ELF-1 (cell line): ENCODE measurements around the gene IQCH.

Experiments used
- DNase-seq: peaks from one replicate; pipeline ENCODE4 v3.0.0-alpha.2; 2016; ENCODE audit warnings: low read depth, low spot score

IQCH gene

DNA sequence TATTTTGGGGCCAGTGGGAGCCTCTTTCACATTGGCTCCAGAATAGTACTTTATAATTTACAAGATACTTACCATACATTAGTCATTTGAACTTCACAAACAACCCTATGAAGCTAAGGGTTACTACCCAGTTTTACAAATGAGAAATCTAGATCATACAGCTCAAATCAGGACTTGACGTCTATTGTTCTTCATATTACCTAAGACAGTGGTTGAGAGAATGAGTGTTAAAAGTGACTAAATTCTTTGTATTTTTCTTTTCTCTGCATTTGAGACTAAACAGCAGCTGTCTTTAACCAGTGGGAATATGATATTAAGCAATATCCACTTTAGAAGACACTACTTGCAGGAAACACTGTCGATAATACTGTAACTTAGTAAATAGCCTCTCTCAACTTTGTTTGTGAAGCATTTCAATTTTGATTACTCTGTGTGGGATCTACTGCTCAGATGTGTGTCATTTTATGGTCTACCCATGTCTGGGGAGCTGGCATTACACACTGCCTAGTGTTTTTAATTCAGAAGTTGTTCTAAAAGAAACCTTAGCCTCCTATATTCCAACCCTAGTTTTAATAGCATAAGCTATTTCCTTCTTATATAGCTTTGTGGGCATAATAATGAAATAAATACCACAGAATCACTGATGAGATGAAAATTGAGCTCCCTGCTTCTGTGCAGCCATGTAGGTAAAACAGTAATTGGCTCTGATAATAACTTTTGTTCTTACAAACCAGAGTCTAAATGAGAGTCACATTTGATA is 45.9 kb downstream of the IQCH start:
- no peak for DNase-seq

DNA sequence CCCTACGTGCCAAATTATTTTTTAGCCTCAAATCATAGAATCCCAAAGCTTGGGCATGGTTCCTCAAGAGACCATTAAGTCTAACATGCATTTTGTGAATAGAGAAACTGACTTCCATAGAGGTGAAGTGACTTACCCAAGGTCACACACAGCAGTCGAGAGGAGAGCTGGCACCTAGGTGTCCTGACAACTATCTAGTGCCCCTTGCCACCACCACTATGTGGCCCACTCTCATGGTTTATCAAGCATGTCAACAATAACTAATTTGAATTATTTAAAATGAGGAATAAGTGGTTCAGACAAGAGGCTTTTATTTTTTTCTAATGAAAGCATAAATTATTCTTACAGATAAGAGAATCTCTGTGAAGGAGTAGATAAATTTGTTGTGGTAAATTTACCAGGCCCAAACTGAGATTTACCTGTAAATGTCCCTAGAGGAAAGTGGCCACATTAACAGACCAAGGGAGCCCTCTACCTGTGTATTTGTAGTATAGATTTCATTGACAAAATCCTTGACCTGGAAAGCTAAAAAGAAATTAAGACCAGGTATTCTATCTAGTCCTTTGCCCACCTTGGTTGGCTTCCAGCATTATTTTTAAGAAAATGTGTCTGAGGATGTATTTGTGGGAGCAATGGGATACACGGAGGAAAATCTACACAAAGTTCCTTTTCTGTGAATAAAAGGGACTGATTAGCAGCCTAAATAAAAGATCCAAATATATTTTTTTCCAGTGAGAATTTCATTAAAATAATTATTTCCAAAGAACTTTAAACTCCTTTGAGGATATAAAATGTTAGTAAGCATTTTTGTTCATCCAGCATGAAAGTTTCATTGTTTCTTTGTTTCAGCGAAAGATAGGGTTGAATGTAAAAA is 49.1 kb downstream of the IQCH start:
- no peak for DNase-seq

DNA sequence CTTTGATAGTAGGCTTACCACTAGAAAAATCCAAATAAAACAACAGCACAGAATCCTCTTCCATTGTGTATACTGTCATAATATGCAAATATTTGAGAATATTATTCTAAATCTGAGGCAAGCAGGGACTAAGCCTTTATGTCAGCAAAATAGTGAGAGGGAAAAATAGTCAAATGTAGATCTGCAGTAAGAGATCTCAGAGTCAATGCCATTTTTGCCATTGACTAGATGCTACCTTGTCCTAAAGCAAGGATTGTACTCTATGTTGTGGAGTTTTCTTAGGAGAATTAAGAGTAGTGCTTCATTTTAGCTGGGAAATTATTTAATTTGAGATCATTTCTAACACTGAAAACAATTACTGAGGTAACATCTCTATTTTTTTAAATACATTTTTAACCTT is 50.2 kb downstream of the IQCH start:
- DNase-seq, result no peak

DNA sequence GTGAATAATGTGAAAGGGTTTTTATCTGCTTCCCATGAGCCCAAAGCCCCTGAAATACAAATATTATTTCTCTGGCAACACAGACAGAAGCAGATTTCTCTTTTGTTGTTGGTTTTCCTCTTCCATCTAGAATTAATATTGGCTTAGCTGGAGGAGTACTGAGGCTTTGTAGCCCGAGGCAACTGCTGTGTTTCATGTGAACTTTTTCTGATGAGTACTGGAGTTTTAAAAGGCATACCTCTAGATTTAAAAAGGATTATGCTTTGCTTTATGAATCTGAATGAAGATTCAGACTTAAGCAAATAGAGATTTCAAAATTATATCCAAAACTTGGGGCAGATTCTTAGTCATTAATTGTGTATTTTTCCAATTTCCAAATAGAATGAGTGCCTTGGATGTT is 50.9 kb downstream of the IQCH start:
- no peak for DNase-seq

DNA sequence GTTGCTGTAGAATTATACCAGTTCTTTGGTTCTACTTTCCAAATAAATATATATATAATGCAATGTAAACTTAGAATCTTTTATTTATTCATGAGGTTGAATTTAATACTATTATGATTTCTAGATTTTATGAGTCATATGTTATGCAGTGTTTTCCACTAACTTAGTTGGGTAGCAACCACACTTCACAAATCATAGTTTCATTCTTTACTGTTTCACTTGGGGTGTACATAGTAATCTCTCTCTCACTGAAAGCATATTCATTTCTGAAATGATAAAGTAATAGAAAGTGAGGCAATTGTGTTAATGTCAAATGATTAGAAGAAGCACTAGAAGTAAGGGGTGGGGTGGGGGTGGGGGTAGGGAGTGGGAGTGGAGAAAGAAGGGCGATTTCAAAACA is 52.6 kb downstream of the IQCH start:
- no peak for DNase-seq

DNA sequence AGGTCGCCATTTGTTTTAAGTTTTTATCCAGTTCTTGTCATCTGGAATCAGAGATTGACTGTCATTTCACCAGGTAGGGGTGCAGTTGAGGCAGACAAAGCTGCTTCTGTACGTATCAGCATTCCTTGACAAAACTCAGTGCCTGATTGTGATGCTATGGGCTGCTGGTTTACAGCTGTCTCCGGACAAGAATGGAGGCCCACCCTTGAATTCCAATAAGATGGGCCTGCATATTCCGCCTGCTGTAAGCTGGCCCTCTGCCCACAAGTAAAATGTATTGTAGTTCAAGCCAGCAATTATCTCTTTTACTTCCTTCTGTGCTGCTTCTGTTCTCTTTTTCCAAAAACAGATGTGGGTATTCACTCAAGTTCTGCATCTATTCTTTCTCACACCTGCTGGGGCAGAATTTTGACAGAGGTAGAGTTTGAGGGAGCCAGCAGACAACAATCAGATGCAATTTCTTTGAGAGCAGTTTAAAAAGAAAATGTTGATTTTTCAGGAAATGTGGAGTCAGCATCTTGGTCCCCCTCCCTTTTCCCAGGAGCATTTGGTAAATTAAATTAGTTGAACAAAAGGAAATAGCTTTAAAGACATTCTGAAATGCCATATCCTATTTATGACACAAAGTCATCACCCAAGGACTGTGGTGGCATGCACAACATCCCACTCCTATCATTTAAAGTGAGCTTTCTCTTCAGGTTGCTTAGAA is 53.5 kb downstream of the IQCH start:
- DNase-seq, result no peak

DNA sequence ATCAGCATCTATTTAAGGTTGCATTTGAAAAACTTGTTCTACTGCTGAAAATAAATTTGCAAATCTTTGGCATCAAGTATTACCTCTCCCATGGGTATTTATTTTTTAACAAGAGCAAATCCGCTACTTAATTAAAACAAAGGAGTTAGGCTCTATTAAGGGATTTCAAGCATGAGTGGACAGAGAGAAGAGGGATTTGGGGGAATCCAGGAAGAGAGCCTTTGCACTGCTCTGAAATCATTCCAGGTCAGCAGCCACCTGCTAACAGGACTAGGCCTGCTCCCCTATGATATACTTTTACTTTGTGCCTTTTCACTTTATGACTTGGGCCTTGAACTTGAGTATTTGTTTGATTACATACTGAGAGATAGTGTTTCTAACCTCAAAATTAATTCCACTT is 57.1 kb downstream of the IQCH start:
- no peak for DNase-seq

DNA sequence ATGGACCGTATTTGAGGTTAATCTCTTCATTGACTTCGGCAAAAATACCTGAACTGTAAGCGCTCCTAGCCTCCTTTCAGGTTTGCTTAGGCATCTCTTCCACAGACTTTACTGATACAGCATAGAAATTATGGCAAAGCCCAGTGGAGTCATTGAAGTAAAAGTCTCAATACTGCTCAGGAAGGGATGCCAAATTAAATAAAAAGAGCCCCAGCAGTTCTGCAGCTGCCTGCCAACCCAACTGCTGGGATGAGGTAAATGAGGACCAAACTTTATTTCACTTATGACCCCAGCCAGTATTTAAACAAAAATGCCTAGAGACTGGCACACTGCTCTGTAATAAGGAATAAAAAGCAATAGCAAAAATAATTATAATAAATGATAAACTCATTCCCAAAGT is 65.4 kb downstream of the IQCH start:
- no peak for DNase-seq

DNA sequence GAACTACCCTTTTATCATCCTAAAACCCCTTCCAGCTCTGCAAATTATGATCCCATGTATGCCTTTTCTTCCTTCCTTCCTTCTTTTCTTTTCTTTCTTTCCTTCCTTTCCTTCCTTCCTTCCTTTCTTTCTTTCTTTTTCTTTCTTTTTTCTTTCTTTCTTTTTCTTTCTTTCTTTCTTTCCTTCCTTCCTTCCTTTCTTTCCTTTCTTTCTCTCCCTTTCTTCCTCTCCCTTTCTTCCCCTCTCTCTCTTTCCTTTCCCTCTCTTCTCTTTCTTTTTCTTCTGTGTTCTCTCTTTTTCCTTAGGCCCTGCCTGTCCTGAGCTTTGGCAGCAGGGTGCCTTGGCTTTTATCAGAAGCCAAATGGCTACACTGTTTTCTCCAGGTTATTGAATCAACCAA is 66.8 kb downstream of the IQCH start:
- no peak for DNase-seq

DNA sequence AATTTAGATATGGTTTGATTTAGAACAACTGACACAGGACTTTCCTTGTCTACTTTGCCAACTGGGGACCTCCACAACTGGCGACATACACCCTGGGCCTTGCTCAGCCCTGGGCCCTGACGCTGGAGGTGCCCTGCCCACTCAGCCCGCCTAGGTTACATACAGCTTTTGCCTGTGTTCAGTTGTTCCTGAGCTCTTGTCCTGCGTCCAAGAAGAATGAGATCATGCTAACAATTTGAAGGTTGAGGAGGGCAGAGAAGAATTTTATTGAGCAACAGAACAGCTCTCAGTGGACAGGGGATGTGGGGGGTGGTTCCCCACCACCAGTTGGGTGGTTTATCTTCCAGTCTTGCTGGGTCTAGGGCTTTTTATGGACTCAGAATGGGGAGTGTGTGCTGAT is 67.9 kb downstream of the IQCH start:
- DNase-seq, result no peak

DNA sequence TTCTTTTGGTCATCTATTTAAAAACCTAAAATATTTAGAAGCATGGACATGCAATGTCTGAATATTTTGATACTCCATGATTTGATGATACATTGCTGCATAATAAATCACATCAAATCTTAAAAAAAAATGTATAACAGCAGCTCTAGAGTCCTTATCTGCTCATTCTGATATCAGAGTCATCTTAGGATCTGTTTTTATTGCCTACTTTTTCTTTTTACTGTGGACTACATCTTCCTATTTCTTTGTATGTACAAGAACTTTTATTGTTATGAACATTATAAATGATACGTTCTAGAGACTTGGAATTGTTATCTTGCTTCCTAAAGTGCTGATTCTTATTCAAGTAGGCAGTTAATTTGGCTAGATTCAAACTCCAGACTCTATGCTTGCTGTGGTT is 72.7 kb downstream of the IQCH start:
- DNase-seq, result no peak

DNA sequence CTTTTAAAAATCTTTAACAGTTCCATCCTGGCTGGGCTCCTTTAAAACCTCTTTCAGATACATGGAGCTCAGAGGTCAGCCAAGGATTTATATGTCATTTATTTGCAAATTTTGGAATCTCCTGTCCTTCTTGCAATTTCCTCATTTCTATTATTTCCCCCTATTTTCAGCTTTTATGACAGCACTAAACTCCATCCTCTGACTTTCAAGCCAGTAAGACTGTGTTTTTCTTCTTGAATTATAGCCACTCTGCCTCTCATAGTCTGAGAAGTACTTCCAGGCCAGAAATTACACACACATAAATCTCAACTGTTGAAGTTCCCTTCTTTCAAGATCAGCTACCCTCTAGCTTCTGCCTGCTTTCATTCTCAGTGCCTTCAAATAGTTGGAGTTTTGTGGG is 73.2 kb downstream of the IQCH start:
- no peak for DNase-seq

DNA sequence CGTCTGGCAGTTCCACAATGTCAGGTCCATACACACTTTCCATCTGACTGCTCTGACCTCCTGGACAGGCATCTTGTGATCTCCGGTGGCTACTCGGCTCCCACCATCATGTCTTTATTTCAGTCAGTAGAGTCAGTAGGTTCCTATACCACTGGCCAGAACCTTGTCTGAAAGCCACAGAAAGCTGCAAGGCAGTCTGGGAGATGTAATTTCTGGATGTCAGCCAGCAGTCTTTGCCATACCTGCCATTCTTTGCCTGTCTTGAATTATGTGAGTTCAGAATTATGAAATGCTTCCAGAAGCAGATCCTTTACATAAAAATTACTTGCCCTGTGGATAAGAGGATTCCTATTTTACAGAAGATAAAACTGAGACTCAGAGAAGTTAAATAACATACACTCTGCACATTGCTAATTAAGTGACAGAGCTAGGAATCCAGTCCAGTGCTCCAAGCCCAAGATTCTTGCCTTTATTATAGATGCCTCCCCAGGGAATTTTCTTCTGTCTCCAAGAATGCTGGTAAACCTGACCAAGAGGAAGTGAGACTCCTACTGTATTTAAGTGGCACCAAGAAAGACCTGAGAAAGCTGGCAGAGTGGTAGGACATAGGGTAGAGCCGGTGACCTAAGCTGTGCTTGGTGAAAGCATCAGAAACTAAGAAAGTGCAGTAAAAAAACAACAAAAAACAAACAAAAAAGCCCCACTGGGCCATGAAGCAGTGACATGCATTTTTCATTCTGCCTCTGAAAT is 75.6 kb downstream of the IQCH start:
- DNase-seq, result no peak

DNA sequence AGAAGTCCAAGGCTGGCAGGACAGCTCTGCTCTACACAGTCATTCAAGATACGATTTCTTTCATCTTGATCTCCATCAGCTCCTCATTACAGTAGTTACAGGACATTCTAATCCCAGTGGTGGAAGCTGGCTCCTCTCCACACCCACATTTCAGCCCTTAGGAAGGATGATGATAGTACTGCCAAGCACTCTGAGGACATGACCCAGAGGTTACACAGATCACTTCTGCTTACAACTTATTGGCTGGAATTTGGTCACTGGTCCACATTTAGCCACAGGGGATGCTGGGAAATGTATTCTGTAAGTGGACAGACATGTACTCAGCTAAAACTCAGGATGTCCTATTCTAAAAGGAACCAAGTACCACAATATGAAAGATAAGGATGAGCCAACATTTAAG is 77.1 kb downstream of the IQCH start:
- DNase-seq, result no peak

DNA sequence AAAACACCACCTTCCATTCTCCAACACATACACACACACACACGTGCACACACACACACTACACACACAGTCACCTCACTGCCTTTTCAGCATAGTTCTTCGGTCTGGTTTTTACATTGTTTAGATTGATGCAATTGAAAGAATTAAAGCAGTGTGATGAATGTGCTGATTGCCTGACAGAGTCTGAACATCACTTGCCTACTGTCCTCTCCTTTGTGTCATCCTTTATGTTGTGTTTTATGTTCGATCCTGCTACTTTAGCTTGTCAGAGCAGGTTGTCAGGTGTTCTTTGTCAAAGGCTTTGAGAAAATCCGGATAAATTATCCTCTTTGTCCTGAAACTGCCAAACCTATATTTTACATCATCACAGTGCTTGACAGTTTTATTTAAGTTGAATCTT is 80.4 kb downstream of the IQCH start:
- DNase-seq, result no peak

DNA sequence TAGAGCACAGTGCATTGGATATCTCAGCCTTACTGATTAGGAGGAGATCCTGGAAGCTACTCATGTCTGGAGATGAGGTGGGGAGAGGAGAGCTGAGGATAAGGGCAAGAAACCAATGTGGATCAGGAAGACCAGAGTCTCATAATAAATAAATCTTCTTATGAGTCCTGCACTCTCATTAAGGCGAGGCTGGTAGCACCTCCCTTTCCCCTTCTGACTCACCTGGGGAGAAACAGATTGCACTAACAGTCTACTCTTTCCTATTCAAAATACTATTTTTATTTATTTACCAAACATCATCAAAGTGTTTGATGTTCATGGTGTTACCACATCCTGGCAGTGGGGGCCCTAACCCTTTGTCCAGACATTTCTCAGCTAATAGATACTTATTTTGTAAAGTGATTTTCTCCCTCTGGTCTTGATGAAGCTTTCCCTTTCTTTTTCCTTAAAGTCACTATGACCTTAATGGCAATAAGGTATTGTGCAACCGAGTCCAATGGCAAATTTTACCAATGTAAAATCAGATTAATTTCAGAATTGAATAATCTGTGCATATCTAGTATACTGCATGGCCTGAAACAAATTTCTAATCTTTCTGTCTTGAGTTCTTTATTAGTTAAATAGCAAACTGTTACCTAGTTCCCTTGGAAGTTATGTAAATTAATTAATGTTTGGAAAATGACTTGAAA is 81.1 kb downstream of the IQCH start:
- no peak for DNase-seq

DNA sequence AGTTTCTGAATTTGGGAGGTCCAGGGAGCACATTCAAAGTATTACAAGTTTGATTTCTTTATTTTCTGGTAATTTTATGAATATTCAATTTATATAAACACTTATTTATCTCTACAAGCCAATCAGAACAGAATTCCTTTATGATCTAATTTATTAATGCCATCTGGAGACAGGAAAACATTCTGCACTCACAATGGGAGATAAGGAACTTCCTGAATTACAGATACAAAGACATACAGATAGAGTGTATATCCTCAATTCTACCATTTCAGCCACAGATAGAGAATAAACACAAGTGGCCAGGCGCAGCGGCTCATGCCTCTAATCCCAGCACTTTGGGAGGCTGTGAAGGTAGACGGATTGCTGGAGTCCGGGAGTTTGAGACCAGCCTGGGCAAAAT is 86.0 kb downstream of the IQCH start:
- DNase-seq, result no peak

DNA sequence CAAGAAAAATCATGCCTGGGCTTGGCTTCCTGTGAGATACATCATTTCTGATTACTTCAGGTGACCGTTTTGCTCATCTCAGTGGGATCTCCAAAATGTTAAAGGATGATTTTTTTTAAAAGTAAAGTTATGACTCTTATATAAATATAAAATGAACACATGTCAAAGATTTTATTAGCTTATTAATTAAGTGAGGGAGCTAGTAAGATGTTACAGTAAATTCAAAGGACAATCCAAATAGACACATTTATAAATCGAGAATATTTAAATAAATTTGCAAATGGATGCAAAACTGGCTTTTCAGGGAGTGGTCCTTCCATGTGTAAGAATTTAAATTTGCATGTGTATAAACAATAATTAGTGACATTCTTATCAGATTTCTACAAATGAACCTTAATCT is 87.0 kb downstream of the IQCH start:
- no peak for DNase-seq

DNA sequence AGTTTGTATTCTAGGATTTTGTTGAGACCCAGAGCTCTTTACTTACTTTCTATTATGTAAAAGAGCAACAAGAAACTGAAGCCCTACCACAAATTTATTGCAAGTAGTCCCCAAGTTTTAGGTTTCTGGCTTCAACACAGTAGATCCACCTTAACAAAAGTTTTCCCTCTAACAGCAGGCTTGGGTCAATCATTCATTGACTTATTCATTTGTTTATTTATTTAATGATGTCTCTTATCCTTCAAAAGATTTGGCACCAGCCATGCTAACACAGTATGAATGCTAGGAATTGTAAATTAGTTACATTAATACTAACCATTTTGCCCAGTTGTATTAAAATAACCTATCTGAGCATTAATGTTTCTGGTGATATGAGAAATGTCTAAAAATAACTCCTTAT is 88.6 kb downstream of the IQCH start:
- DNase-seq, result no peak

DNA sequence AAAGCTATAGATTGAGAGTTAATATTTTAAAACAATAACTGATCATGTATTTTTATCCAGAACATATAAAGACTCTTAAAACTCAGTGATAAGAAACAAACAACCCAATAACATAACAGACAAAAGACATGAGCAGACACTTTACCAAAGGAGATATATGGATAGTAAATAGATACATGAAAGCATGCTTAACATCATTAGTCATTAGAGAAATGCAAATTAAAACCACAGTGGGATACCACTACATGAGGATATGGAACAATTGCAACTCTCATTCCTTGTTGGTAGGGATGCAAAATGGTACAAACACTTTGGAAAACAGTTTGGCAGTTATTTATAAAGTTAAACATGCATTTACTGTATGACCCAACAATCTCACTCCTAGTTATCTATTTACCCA is 95.0 kb downstream of the IQCH start:
- DNase-seq, result no peak

DNA sequence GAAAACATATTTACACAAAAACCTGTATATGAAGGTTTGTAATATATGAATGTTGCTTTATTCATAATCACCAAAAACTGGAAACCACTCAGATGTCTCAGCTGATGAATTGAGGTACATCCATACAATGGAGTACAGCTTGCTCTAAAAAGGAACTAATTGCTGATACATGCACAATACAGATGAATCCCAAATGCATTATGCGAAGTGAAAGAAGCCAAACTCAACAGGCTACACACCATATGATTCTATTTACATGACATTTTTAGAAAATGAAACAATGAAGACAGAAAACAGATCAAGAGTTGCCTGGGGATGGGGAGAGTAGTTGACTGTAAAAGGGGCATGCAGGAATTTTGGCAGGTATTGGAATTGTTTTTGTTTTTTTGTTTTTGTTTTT is 95.5 kb downstream of the IQCH start:
- no peak for DNase-seq
